ENCODE results near the gene C3orf18. TPM values are rescaled to one million over a fixed set of nuclear protein-coding genes. Genes with fewer than 3 reads are reported as not detected.

The C3orf18 gene
- total RNA-seq, 1 donor from 2014 or later, result 8.9 TPM

DNA sequence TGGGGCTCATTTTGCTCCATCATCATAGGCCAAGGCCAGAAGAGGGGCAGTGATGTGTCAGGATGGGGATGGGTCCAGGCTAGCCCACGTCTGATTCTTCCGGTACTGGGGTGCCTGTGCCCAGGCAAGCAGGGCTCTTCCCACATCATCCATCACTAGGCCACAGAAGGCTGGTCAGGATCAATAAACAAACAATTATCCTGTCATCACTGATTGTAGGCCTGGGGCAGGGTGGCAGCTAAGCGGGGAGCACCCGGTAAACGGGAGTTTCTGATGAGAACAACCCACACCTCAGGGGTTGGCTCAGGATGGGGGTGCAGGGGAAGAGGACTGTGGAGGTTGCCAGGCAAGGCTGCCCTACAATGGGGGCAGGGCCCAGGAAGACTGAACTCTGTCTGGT lies 46.0 kb downstream of the C3orf18 start:
- H3K4me3 ChIP-seq (ENCODE audit: low read depth, low read length), result no peak overlapping the region
- DNase-seq (ENCODE audit: low read depth), result no peak
- TF ChIP-seq, protein P1, sequence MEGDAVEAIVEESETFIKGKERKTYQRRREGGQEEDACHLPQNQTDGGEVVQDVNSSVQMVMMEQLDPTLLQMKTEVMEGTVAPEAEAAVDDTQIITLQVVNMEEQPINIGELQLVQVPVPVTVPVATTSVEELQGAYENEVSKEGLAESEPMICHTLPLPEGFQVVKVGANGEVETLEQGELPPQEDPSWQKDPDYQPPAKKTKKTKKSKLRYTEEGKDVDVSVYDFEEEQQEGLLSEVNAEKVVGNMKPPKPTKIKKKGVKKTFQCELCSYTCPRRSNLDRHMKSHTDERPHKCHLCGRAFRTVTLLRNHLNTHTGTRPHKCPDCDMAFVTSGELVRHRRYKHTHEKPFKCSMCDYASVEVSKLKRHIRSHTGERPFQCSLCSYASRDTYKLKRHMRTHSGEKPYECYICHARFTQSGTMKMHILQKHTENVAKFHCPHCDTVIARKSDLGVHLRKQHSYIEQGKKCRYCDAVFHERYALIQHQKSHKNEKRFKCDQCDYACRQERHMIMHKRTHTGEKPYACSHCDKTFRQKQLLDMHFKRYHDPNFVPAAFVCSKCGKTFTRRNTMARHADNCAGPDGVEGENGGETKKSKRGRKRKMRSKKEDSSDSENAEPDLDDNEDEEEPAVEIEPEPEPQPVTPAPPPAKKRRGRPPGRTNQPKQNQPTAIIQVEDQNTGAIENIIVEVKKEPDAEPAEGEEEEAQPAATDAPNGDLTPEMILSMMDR (conservative IDR thresholded peaks at IDR 0.05; ENCODE audit: low read depth, low read length), result no peak

DNA sequence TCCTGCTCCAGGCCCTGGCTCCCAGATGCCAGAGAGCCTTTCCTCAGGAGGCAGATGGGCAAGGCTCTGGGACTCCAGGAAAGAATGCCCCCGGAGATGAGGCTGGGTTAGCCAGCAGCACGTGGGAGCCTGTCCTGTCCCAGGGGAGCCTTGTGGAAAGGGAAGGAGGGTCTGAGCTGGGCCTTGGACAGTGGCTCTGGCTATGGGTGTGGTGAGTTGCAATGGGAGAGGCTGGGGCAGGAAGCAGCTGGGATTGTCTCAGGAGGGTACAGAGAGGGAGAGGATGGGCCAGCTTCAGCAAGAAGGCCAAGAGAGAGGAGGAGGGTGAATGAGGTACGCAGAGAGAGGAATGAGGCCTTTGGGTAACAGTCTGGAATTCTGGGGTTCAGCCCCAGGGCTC lies 46.7 kb downstream of the C3orf18 start:
- H3K4me3 ChIP-seq (ENCODE audit: low read depth, low read length), result no peak overlapping the region
- DNase-seq (ENCODE audit: low read depth), result no peak
- TF ChIP-seq, protein P1 (conservative IDR thresholded peaks at IDR 0.05; ENCODE audit: low read depth, low read length), result no peak

DNA sequence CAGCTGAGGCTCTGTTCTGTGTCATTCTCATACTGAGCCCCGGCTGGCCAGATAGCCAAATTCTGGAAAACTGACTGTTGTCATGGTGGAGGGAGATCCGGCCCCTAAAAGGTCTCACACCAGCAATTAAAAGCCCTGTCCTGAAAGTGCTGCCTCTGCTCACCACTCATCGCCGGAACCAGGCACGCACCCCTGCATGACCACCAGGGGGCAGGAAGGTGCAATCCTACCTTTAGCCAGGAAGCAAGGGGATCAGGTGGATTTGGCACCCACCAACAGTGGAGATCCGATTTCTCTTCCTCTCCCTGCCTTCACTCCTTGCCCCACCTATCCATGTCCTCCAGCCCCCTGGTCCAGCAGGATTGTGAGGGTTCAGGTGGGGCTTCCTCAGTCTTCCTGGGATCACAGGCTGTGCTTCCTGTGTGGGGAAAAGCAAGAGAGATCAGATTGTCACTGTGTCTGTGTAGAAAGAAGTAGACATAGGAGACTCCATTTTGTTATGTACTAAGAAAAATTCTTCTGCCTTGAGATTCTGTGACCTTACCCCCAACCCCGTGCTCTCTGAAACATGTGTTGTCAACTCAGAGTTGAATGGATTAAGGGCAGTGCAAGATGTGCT lies 48.0 kb downstream of the C3orf18 start:
- no peak for DNase-seq (ENCODE audit: low read depth)
- TF ChIP-seq, protein P1 (conservative IDR thresholded peaks at IDR 0.05; ENCODE audit: low read depth, low read length), result peak; percentile 96
- H3K4me3 ChIP-seq (ENCODE audit: low read depth, low read length), result no peak overlapping the region

DNA sequence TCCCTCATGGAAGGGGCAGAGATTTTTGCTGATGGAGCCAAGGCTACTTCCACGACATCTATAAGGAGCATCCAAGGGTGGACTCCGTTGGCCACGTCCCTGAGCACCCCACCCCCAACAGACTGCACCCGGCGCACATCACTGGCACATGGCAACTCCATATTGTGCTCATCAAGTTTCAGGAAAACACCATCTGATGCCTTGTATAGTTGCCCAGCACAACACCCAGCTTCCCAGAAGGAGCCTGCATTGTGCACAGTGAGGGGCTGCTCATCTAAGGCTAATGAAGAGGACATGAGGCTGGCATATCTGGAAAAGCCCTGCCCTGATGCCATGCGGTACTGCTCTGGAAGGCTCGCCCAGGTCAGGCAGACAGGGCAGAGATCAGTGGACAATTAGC lies 49.1 kb downstream of the C3orf18 start:
- no peak overlapping the region for H3K4me3 ChIP-seq (ENCODE audit: low read depth, low read length)
- TF ChIP-seq, protein P1 (conservative IDR thresholded peaks at IDR 0.05; ENCODE audit: low read depth, low read length), result no peak
- no peak for DNase-seq (ENCODE audit: low read depth)

DNA sequence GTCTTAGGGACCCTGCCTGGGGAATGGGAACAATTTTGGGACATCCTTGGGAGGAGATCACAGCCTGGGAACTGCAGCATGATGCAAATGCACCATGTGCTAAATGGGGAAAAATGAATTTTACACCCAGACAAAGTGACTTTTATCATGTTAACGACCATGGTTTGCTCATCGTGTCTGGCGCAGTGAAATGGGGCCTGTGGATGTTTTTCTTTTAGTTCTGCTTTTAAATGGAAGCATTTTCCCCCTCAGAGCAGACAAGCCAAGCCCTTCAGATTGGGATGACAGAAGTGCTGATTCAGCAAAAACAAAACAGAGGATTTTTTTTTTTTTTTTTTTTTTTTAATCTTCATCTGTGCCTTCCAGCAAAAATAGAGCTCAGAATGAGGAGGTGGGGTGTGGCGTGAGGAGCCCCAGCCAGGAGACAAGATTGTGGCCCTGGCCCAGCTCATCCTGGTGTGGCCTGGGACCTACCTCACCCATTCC lies 49.8 kb downstream of the C3orf18 start:
- TF ChIP-seq, protein P1 (conservative IDR thresholded peaks at IDR 0.05; ENCODE audit: low read depth, low read length), result no peak
- no peak for DNase-seq (ENCODE audit: low read depth)
- H3K4me3 ChIP-seq (ENCODE audit: low read depth, low read length), result no peak overlapping the region

DNA sequence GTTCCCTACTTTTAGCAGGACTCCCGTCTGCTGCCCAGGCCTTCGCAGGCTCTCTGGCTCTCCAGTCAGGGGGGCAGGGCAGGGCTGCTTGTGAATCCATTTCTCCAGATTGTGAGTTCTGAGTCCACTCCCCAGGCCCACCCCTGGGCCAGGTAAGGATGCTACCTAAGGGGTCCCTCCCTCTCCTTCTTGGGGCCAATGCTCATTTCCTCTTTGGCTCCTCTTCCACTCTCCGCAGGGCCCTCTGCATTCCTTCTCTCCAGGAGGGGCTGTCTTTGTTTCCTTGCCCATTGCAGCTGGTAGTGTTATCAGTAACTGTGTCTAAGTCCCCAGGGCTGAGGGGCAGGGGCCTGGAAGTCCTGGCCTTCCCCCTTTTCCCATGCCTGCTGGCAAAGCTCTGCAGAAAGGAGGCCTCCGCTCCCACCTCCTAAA lies 51.1 kb downstream of the C3orf18 start:
- no peak overlapping the region for H3K4me3 ChIP-seq (ENCODE audit: low read depth, low read length)
- DNase-seq (ENCODE audit: low read depth), result no peak
- TF ChIP-seq, protein P1 (conservative IDR thresholded peaks at IDR 0.05; ENCODE audit: low read depth, low read length), result no peak

Data from epithelial cell of proximal tubule (primary cell).